GM19043 (cell line): ENCODE results near the gene PPARD.
"Not testable (repeated sequence)": the region's sequence is repeated elsewhere in the genome, so short reads cannot be mapped to it uniquely, and the experiment has no call there.

Experiments used
- ATAC-seq: cut with Tn5 transposase; IDR thresholded peaks from one replicate; pipeline ENCODE4 v1.9.1; 2021; ENCODE audit warnings: low read depth; ENCODE audit not compliant: unreplicated experiment

Gene PPARD

DNA sequence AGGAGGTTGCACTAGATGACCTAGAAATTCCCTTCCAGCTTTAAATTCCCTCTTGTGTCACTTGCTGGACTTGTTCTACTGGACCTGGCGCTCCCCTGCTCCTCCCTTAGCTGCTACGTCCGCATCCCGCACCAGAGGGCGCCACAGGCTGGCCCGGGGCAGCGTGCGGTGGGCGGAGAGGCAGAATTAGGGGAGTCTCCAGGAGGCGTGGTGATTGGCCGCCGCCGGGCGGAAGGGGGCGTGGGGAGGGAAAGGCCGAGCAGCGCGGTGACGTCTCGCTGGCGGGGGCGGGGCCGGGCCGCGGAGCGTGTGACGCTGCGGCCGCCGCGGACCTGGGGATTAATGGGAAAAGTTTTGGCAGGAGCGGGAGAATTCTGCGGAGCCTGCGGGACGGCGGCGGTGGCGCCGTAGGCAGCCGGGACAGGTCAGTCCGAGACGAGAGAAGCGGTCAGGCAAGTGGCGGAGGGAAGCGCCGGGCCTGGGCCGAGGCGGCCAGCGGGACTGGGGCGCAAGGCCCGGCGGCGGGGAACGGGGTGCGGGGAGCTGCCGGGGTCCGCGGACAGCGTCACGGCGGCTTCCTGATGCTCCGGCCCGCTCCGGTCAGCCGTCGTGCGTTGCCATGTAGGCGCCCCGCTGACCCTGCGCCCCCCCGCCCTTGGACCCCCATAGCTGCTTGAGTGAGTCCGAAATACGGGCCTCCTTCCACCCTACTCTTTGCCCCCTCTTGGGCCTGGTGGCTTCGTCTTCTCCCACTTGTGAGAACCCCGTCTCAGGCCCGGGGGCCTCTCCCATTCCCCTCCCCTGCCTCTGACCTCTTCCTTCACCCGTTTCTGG, at the start of gene PPARD:
Gene PPARD, plus strand, starts transcription at position 301 of the 834 bp plus-strand sequence. CDS start 68,530 bp downstream, outside the sequence.
- peak; percentile 92 for ATAC-seq

DNA sequence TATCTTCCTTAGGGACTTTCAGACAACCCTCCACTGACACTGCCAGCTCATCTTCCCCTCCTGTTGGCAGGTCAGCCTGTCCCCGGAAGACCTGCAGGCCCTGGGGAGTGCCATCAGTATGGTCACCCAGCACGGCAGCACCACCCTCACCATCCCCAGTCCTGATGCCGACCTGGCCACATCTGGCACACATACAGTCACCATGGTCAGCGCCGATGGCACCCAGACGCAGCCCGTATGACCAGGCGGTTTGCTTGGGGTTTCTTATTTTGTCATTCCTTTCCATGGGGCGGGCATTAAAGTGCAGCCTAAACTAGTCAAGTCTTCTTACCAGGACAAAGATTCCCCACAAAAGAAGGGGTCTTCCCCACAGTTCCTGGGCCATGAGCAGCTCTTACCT, 48.7 kb upstream of the PPARD start:
- ATAC-seq = no peak

GRCh38 chr6:35294308-35294945, 47.9 kb upstream of the PPARD start:
- ATAC-seq = no peak

- no peak for ATAC-seq
These were observed 47.3 kb upstream of the PPARD start for GRCh38 chr6:35295036-35295435.

DNA sequence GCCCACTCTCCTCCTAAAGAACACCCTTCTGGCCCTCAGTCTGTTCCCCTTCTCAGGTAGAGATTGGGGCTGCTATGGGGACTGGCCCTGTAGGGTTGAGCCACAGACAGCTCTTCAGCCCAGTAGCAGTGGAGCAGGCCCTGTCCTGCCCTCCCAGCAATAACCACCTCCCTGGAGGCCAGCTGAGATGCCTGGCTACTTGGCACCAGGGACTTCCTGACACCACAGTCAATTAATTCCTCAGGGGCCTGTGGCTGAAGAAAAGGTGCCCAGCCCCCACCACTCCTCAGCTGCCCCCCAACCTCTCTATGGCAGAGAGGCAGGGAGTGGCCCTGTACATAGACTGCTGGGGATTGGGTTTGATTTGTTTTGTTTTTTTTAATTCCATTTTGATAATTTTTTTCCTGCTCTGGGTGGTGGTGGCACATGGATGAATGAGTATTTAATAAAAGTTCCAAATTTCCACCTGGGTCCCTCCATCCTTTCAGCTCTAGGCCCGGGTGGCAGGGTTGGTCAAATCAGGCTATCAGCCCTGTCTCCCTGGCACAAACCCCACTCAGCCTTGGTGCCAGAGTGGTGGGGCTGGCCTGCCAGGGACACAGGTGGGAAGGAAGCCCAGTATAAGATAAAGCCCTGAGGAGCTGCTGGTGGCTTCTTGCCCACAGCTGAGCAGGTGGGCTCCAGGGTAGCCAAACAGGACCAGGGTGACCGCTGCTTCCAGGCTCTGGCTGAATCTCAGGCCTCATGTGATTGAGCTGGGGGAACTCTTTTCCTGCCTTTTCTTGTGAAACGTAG, 46.6 kb upstream of the PPARD start:
- ATAC-seq = no peak

- ATAC-seq = no peak
These were observed 45.3 kb upstream of the PPARD start for GRCh38 chr6:35296931-35297600.

DNA sequence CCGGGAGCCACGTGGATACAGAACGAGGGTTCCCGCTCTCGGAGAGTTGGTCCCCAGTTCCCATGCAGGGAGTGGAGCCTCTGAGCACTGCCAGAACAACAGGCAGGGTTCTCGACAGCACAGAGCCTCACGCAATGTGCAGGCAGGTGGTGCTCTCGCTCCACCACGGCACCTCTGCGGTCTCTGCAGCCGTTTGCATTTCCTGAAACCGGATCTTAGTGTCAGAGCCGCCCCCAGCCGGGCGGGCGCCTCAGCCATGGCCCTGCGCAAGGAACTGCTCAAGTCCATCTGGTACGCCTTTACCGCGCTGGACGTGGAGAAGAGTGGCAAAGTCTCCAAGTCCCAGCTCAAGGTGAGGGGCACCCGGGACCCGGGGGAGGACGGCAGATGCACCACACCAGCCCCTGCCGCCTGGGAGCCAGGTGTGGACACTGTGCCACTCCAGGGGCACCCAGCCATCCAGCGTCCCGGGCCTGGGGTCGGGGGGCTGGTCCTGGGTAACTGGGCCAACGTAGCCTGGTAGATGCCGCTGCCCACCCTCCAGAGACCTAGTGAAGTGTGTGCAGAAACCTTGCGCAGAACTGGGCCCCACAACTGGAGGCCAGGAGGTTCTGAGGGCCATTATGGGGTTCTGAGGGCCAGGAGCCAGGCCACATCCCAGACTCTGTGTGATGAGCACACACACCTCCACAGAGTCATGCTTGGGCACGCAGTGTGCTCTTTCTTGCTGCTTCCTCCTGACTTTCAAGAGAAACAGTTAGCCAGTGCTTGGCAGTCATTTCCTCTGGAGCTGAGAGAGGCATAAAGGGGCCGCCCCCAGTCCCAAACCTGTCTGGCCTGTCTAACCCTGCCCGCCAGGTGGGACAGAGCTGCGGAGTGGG, 44.5 kb upstream of the PPARD start, which contains the start of gene DEF6:
Gene DEF6, plus strand, starts transcription at position 218 of the 881 bp plus-strand sequence. Its CDS starts 39 bp downstream, at position 257.
- peak; percentile 77 for ATAC-seq

- no peak for ATAC-seq
These were observed 43.7 kb upstream of the PPARD start for GRCh38 chr6:35298625-35299140.

GRCh38 chr6:35299674-35300073, 42.7 kb upstream of the PPARD start:
- ATAC-seq = no peak

DNA sequence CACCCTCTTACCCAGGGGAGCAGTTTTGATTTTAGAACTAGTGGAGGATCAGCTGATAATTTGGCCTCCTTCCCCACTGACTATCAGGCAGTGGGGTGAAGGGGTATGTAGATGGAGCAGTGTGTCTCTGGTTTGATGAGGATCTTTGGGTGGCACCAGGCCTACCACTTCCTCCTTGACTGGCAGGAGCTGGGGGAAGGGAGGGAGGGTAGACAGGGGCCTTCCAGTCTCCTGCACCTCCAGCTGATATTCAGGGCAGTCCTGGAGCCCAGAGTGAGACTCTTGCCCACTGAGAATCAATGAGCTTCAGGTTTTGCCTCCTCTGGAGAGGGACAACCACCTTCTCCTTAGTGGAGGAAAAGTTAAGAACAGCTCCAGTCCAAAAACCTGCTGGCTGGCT, 41.5 kb upstream of the PPARD start:
- no peak for ATAC-seq

DNA sequence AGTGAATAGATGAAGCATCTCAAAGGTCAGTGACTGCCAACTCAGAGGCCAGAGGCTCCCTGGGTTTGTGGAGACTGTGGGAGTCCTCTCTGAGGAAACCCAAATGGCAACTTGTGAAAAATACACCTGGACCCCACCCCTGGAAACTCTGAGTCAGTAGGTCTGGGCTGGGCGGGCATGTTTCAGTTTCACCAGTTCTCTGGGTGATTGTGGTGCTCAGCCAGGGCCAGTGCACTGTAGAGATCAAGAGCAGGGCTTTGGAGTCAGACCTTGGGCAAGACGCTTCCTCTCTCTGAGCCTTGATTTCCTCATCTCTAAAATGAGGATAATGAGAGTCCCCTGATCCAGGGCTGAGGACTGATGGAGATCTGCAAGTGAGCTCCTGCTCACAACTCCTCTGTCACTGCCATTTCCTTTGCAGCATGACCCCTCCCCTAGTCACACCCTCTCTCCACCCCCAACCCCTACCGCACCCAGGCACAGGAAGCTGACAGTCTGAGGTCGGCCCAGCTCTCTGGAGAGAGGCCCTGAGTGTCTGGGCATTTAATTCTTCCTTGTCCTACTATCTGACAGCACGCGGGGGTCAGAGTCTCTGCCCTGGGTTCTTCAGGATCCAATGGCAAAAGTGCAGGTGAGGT, 39.6 kb upstream of the PPARD start:
- ATAC-seq = peak; percentile 62

DNA sequence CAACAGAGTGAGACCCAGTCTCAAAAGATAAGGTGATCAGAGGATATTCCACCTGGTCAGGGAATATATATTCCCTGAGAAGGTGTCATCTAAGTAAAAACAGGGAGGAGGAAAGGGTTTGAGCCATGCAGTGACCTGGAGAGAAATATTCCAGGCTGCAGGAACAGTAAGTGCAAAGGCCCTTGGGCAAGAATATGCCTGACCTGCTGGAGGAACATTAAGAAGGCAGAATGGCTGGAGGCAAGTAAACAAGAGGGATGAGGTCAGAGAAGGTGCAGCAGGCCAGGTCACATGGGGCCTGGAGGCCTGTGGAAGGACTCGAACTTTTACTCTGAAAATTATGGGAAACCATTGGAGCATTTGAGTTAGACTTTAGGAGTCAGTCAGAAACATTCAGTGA, 38.1 kb upstream of the PPARD start:
- no peak for ATAC-seq

- ATAC-seq = no peak
These were observed 37.2 kb upstream of the PPARD start for GRCh38 chr6:35305117-35305516.

- ATAC-seq = not testable (repeated sequence)
These were observed 35.2 kb upstream of the PPARD start for GRCh38 chr6:35307138-35307537.

DNA sequence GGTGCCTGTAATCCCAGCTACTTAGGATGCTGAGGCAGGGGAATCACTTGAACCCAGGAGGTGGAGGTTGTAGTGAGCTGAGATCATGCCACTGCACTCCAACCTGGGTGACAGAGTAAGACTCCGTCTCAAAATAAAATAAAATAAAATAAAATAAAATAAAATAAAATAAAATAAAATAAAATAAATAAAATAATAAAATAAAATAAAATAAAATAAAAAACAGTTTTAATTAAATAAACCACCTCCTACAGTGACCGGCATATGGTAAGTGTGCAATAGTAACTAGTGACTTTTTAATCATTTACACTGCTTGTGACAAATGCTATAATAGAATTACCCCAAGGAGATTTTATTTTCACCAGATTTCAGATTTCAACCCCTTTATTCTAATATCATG, 33.8 kb upstream of the PPARD start:
- ATAC-seq = not testable (repeated sequence)

GRCh38 chr6:35309611-35310264, 32.6 kb upstream of the PPARD start:
- ATAC-seq = no peak

GRCh38 chr6:35310265-35310831, 32.0 kb upstream of the PPARD start:
- no peak for ATAC-seq
